SK-N-DZ (cell line): ENCODE measurements around the gene VRK2.
A peak's percentile ranks its signal among the peaks of the same experiment; 100 is the strongest.
"Not testable (repeated sequence)": the region's sequence is repeated elsewhere in the genome, so short reads cannot be mapped to it uniquely, and the experiment has no call there.

Experiments
- DNase-seq: peaks from one replicate; pipeline ENCODE4 v3.0.0-alpha.2; 2015; ENCODE audit warnings: low spot score

Gene VRK2

GRCh38 chr2:58107803-58108710, 61.5 kb downstream of the VRK2 start:
- DNase-seq: no peak

GRCh38 chr2:58109481-58109880, 62.9 kb downstream of the VRK2 start:
- no peak for DNase-seq

DNA sequence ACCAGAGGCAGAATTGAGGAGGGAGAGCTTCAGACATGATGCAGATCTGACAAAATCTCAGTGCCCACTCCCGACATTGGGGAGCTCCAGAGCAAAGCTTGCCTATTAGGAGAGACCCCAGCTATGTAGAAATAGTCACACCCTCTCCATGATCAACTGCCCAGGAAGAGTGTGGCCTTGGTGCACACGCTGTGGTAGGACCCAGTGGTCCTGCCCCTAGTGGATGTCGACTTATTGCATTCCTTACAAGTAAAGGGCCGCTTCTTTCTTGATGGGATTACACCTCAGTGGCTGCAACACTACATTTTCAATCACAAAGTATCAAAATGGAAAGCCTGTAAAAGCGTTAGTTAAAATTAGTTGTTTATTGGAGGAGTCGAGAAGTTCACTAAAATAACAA, 64.2 kb downstream of the VRK2 start:
- DNase-seq: peak; percentile 3

- not testable (repeated sequence) for DNase-seq
Observed at GRCh38 chr2:58113563-58113962, 67.0 kb downstream of the VRK2 start.

DNA sequence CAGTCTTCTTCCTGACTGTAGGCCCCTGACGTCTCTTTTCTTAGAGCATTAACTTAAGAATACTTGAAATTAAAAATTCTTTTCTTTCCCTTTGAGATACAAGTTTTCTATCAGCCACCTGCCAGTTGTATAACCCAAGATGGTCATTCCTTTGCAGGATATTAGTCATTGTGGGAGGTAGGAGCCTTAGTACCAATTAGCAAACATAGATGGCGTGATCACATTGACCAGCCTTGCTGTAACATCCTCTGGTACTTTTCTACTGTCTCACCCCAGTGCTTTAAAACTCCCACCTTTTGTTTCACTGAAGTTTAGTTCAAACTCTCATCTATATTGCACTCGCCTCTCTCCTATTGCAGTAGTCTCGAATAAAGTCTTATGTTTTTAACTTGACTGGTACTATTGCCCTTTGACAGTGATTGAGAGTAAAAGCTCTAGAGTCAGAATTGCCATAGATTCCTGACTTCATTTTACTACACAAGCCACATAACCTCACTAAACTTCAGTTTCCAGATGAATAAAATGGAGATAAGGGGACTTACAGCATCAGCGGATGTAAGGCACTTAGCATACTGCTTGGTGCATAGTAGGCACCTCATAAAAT, 74.1 kb downstream of the VRK2 start:
- no peak for DNase-seq

DNA sequence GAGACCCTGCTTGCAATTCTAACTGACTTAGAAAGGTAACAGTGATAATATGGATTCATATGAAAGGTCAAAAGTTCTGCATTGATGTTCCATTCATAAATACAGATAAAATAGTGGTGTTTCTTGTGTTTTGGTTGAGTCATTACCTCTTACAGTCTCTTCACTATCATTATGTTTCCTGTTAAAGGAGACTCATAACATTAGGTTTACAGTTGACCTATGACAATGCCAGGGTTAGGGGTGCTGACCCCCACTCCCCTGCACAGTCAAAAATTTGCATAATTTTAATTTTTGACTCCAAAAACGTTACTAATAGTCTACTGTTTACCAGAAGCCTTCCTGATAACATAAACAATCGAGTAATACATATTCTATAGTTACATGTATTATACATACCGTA, 75.4 kb downstream of the VRK2 start:
- DNase-seq: no peak

- DNase-seq: no peak
Observed at GRCh38 chr2:58122540-58122939, 75.9 kb downstream of the VRK2 start.

DNA sequence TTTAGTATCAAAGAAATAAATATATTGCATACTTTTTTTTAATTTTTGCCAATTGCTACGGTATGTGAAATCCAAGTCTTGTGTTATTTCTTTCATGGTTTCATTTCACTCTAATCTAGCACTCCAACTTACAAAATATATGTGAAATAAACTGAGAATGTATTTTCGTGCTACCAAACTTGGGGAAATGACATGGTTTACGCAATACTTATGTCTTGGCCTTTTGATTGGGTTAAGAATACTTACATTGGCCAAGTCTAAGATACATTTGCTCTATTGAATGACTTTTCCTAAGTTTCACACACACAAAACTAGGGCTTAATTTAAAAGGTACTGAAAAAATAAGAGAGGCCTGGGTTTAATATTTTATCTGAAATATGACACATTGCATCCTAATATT, 80.5 kb downstream of the VRK2 start:
- no peak for DNase-seq

DNA sequence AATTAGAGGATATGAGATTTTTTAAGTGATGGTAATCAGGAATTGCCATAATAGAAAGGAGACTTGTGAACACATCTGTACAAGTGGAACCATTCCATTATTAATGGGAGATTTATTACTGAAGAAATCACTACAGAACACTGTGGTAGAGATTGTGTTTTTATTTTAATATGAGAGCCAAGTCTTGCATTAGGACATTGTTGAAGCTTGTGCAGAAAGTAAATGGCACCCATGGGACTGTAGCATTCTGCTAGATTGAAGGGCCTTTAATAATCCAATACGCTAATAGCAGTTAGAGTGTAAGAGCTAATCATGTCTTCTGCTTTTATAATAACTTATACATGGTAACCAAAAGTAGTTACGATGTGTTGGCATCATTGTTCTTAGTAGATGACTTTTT, 83.6 kb downstream of the VRK2 start:
- DNase-seq: no peak

DNA sequence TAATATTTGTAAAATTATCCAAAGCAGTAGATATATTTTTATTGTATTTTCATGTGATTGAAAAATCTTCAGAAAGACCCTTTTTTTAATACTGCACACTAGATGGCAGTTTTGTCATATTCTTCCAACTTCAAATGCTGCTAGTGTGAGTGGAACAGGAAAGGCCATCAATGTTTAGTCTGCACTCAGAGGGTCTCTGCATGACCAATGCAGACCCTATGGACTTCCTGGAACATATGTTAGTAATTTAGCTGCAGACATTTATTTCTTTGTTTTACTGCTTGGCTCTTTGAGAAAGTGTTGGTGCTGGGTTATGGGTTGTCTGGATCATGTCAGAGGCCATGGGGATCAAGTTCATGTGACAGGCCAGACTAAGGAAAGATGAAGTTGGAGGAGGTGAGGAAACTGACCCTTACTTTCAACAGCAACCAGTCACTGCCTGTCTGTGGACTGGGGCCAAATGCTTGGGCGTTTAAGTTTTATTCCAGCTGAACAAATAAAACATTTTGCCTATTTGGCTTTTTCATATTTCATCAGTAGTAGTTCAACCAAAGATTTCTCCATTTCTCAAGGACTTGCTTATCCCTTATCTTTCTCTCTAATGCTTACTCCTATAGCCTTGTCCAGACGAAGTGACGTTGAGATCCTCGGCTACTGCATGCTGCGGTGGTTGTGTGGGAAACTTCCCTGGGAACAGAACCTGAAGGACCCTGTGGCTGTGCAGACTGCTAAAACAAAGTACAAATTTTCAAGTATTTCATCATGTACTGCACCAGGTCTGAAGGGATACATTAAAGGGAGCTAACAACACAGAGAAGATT, 84.8 kb downstream of the VRK2 start:
- peak; percentile 96 for DNase-seq

DNA sequence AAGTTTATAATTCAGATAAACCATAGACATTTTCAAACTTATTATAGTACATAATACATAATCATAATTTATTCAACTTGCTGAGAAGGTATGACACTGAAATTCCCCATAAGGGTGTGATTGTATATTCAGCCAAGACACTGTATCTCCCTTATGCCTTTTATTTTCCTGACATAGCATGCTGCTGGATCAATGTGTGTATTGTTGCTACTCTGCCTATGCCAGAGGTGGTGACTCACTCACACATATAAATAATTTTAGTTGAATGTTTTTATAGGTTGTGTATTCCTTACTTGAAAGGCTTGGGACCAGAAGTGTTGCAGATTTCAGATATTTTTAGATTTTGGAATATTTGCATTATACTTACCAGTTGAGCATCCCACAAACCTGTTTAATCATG, 86.8 kb downstream of the VRK2 start:
- no peak for DNase-seq

DNA sequence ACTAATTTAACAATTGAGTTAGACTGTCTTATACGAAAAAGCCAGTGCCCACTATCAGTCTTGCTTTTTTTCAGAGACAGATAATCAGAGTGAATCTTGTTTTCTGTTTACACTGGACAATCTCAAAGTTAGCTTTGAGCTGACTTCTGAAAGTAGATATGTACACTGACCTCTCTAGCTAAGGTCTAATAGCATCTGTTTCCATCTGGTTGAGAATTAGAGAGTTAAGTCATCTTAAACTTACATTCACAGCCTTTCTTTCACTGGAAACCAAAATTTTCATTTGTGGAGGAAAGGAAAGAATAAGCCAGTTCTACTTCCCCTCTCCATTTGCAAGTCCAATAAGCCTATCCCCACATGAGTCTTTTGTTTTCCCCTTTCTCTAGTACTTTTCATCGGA, 89.3 kb downstream of the VRK2 start:
- no peak for DNase-seq

DNA sequence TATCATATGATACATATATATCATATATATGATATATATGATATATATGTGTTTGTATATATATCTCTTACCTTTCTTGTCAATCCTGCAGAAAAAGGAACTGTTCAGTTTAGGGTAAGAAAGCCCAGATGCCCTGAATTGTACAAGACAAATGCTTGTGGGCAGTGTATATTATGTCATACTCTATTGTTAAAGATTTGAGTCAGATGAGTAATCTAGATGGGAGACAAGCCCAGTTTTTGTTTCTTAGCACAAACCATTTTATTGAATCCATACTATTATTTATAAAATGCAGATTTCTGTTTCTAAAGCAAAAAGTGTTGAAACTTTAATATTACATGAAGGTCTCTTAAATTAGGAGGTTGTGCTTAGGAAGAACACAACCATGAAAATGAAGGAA, 90.6 kb downstream of the VRK2 start:
- DNase-seq: no peak

DNA sequence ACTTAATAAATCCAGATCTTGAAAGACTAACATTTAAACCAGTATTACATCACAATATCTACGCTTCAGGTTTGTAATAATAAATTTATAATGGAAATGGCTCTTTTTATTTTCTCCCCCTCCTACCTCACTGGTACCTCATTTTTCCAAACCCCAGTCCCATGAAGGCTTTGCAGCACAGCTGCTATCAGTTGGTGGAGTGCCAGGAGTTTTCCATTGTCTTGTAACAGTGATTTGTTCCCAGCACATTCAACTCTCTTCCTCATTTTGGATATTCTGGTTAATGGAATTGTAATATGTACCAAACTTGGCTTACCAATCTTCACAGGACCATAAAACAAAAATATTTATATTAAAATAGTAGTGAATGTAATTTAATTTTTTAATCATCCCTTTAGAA, 91.2 kb downstream of the VRK2 start:
- DNase-seq: no peak

DNA sequence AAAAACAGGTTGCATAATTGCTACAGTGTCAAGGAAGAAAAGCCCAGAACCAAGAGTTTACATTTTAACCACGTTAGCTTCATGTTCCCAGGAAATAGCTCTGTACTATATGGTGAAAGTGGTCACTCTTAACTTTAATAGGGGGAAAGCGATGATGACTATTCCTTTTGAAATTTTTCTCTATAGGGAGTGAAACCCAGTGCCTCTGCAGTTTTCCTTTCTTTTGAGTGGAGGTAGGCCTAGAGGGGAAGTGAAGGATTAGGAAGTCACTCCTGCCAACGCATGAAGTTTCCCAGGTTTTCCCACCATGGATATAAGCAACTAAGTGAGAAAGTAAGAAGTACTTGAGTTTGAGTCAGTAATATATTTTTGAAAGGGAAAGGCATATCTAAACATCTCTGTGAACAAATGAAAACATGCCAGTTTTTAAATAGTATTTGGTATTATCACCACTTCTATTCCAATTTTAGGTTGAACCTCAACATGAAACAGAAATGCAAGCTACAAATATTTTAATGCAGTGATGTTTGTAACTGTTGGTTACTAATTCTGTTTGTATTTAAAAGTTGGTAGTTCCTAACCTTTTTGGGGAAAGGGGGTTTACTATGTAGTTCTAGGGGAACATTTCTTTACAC, 91.9 kb downstream of the VRK2 start:
- DNase-seq: no peak

- DNase-seq: no peak
Observed at GRCh38 chr2:58140508-58141072, 94.0 kb downstream of the VRK2 start.

GRCh38 chr2:58145769-58146168, 99.2 kb downstream of the VRK2 start:
- DNase-seq: not testable (repeated sequence)

DNA sequence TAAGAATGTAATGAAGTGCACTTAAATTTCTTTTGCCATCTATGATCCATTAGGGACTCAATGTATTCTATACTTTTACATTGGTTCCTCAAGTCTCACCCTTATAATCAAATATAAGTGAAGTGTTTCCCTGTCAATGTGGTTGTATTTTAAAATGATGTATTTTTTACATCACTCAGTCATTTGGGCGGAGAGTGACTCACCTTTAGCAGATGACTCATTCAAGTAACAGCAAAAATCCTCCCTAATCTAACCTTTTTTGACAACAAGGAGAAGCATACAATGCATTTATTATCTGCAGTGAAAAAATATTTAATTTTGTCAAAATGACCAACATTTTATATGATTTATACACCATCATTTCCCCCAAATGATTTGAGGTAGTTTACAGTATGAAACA, 100.1 kb downstream of the VRK2 start:
- no peak for DNase-seq

- DNase-seq: no peak
Observed at GRCh38 chr2:58155160-58155778, 108.7 kb downstream of the VRK2 start.

- no peak for DNase-seq
Observed at GRCh38 chr2:58156780-58157179, 110.2 kb downstream of the VRK2 start.

DNA sequence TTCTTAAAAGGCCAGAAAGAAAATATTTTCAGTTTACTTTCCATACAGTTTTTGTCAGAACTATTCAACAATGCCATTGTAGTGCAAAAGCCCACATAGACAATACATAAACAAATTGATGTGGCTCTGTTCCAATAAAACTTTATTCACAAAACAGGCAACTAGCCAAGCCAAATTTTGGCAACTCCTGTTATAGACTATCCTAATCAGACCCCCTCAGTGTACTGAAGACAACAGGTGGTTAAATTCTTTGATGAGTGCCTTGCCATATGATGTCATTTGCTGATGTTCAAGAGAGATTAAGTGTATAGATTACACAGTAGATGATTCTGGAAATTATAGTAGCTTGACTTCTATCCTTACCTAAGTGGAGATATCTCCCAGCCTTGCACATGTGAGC, 111.1 kb downstream of the VRK2 start:
- no peak for DNase-seq
